HS-5 (cell line): ENCODE results near the gene CEP131.

Experiments used
- DNase-seq: peaks from one replicate; pipeline ENCODE4 v3.0.0-alpha.2; 2012; ENCODE audit warnings: low read depth

Gene CEP131

GRCh38 chr17:81187120-81187519, 35.6 kb downstream of the CEP131 start:
- DNase-seq, result no peak

GRCh38 chr17:81186203-81186602, 36.6 kb downstream of the CEP131 start:
- no peak for DNase-seq

GRCh38 chr17:81184555-81184954, 38.2 kb downstream of the CEP131 start:
- no peak for DNase-seq

- DNase-seq, result no peak
Measured at GRCh38 chr17:81183807-81184206, 39.0 kb downstream of the CEP131 start.

- DNase-seq, result no peak
Measured at GRCh38 chr17:81183316-81183715, 39.4 kb downstream of the CEP131 start.

- no peak for DNase-seq
Measured at GRCh38 chr17:81182596-81182995, 40.2 kb downstream of the CEP131 start.

- DNase-seq, result no peak
Measured at GRCh38 chr17:81181811-81182185, 41.0 kb downstream of the CEP131 start.

GRCh38 chr17:81180836-81181810, 41.6 kb downstream of the CEP131 start:
- no peak for DNase-seq

- DNase-seq, result no peak
Measured at GRCh38 chr17:81179861-81180260, 42.9 kb downstream of the CEP131 start.

GRCh38 chr17:81179220-81179619, 43.5 kb downstream of the CEP131 start:
- DNase-seq, result no peak

- DNase-seq, result no peak
Measured at GRCh38 chr17:81178136-81179091, 44.4 kb downstream of the CEP131 start.

GRCh38 chr17:81176666-81177065, 46.1 kb downstream of the CEP131 start:
- no peak for DNase-seq

- no peak for DNase-seq
Measured at GRCh38 chr17:81173762-81174155, 49.0 kb downstream of the CEP131 start.

GRCh38 chr17:81173052-81173761, 49.6 kb downstream of the CEP131 start:
- DNase-seq, result no peak

GRCh38 chr17:81171941-81172340, 50.8 kb downstream of the CEP131 start:
- no peak for DNase-seq

GRCh38 chr17:81170727-81171494, 51.9 kb downstream of the CEP131 start:
- no peak for DNase-seq

GRCh38 chr17:81169870-81170309, 52.9 kb downstream of the CEP131 start:
- DNase-seq, result no peak

- no peak for DNase-seq
Measured at GRCh38 chr17:81167638-81168037, 55.1 kb downstream of the CEP131 start.

GRCh38 chr17:81167194-81167524, 55.6 kb downstream of the CEP131 start:
- DNase-seq, result no peak

GRCh38 chr17:81166033-81166492, 56.7 kb downstream of the CEP131 start, which contains the start of gene AATK:
Gene AATK, minus strand, starts transcription at chr17:81166221. Its CDS starts 229 bp downstream, at chr17:81165992.
- DNase-seq, result no peak
